Measurements from ENCODE around the gene CCDC70.

DNA sequence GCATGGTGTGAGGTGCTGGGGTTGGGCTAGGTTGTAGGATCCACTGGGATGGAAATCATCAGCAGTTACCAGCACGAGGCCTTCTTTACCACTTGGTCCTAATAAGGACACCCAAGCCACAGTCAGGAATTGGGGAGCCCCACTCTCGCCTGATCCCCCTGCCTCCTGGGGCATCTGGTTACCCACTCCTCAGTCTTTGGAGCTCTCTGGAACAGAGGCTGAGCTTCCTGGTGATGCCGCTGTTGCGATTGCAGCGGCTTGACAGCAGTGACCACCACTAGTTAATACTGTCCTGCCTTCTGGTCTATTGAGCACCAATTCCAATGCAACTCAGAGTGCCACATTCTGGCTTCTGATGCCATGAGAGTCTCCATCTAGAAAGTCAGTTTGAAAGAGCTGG lies 30.2 kb upstream of the CCDC70 start:
- TF ChIP-seq POLR2A (IDR thresholded peaks at IDR 0.05; ENCODE audit: low read length) (no peak), GATA1 (IDR thresholded peaks at IDR 0.05; ENCODE audit: low read depth, low read length) (no peak)
